OCI-LY3 (cell line): Measurements from ENCODE around the gene TTF2.

Experiments used
- H2AFZ ChIP-seq: fragments of 200-600, 300-600 bp; shearing (Covaris generic); 2 replicates; pipeline ENCODE4 v1.6.0; 2014; ENCODE audit warnings: antibody characterized with exemption, low read depth, low read length
- H3K27ac ChIP-seq: fragments of 200-600, 300-600 bp; sonication (generic); 2 replicates; pipeline ENCODE4 v1.5.1; 2014; ENCODE audit warnings: mild to moderate bottlenecking, low read length, moderate library complexity, mixed read lengths
- H3K27me3 ChIP-seq: fragments of 200-600, 300-600 bp; sonication (generic); 2 replicates; pipeline ENCODE4 v1.6.1; 2014; ENCODE audit warnings: low read depth, low read length, mixed read lengths
- H3K36me3 ChIP-seq: fragments of 200-600, 300-600 bp; sonication (generic); replicated peaks from 2 replicates; pipeline ENCODE3; 2014; ENCODE audit warnings: low read depth, low read length, mixed read lengths
- H3K4me1 ChIP-seq: fragments of 300-600, 200-600 bp; sonication (generic); 2 replicates; pipeline ENCODE4 v1.6.1; 2014; ENCODE audit warnings: low read length, mixed read lengths
- H3K4me2 ChIP-seq: fragments of 200-600, 300-600 bp; sonication (generic); 2 replicates; pipeline ENCODE4 v1.6.1; 2014; ENCODE audit warnings: low read length, mixed read lengths
- H3K4me3 ChIP-seq: fragments of 300-600, 200-600 bp; sonication (generic); 2 replicates; pipeline ENCODE4 v1.5.1; 2014; ENCODE audit warnings: antibody characterized with exemption, mild to moderate bottlenecking, low read length, moderate library complexity
- H3K79me2 ChIP-seq: fragments of 300-600, 200-600 bp; shearing (Covaris generic); 2 replicates; pipeline ENCODE4 v1.6.1; 2014; ENCODE audit warnings: mild to moderate bottlenecking, low read length, mixed read lengths
- H3K9ac ChIP-seq: fragments of 300-600, 200-600 bp; shearing (Covaris generic); 2 replicates; pipeline ENCODE4 v1.6.0; 2014; ENCODE audit warnings: mild to moderate bottlenecking, low read length, moderate library complexity
- H3K9me3 ChIP-seq: fragments of 200-600, 300-600 bp; shearing (Covaris generic); 2 replicates; pipeline ENCODE4 v1.6.1; 2014; ENCODE audit warnings: low read length, mixed read lengths; ENCODE audit not compliant: insufficient read depth
- H4K20me1 ChIP-seq: fragments of 200-600, 300-600 bp; sonication (generic); 2 replicates; pipeline ENCODE4 v1.6.1; 2016; ENCODE audit warnings: low read length, mixed read lengths; ENCODE audit not compliant: insufficient read depth
- CTCF ChIP-seq: fragments of 200-600, 300-600 bp; sonication (generic); IDR thresholded peaks from 2 replicates; pipeline ENCODE4 v1.5.1; 2014; ENCODE audit warnings: antibody characterized with exemption, low read length, low read depth
- EZH2phosphoT487 ChIP-seq: fragments of 200-600 bp; shearing (Covaris generic); IDR thresholded peaks from 2 replicates; pipeline ENCODE4 v1.6.1; 2018; ENCODE audit warnings: antibody characterized with exemption, mixed run types, low read depth

TTF2 gene

DNA sequence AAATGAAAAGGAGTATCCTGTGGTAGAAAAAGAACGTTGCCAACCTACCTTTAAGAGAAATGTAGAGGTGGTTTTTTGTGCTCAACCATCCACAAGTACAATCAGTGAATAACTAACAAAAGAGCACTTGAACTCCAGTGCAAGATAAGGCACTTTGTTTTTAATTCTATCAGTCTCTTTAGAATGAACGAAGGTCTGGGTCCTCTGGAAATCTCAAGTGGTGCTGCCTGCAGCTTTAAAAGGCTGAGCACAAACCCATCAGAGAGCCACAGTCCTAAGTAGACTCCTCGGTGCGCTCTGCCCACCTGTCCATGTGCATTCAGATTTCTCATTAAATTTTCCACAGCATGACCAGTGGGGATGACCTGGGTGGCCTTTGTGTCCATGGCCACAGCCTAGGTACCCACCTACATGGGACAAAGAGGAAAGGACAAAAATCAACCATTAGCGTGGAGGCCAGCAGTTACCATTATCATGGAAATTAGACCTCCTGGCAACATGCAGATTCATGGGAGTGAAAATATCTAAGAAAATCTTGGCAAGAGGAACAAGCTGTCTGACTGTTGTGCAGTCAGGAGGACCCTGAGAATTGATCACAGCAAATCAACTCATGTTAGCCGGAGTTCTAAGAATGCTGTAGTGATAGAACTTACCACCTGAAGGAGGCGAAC, 52.1 kb downstream of the TTF2 start:
- no peak overlapping the region for H2AFZ ChIP-seq
- H3K27ac ChIP-seq: no peak overlapping the region
- H3K4me1 ChIP-seq: no peaks in the 10 kb centered on the region
- H3K79me2 ChIP-seq: no peaks in the 10 kb centered on the region
- H3K9me3 ChIP-seq: no peaks in the 10 kb centered on the region
- H3K4me3 ChIP-seq: no peak overlapping the region
- H3K36me3 ChIP-seq: peaks cover 3% of the 10 kb centered on the region
- H3K27me3 ChIP-seq: no peaks in the 10 kb centered on the region
- H4K20me1 ChIP-seq: no peaks in the 10 kb centered on the region
- TF ChIP-seq EZH2phosphoT487: no peak
- no peak for TF ChIP-seq CTCF
- H3K9ac ChIP-seq: no peak overlapping the region
- no peak overlapping the region for H3K4me2 ChIP-seq

GRCh38 chr1:117113199-117113598, 53.1 kb downstream of the TTF2 start:
- Histone ChIP-seq H3K9ac (no peak overlapping the region), H3K36me3 (no peaks in the 10 kb centered on the region), H3K27ac (no peak overlapping the region), H3K79me2 (no peaks in the 10 kb centered on the region), H3K4me1 (no peaks in the 10 kb centered on the region), H3K27me3 (no peaks in the 10 kb centered on the region), H2AFZ (no peak overlapping the region), H3K4me3 (no peak overlapping the region), H4K20me1 (no peaks in the 10 kb centered on the region), H3K9me3 (no peaks in the 10 kb centered on the region), H3K4me2 (no peak overlapping the region)
- TF ChIP-seq CTCF (no peak), EZH2phosphoT487 (no peak)

DNA sequence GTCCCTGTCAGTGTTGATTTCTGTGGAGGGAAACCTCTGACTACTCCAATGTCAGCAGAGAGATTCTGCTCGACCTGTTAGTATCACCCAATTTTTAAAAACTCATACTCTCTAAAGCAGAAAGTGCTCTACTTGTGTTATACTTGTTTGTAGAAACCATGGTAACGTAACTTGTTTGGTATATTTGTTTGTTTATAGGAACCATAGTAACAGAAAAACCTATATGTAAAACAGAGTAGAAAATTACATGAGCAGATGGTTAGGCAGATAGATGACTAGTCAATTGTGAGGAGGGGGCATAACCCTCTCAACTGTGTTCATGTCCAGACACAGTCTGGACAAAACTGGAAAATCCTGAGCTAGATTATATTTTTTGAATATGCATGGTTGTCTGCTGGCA, 54.8 kb downstream of the TTF2 start:
- Histone ChIP-seq H3K36me3 (no peaks in the 10 kb centered on the region), H3K27ac (no peak overlapping the region), H3K9me3 (no peaks in the 10 kb centered on the region), H3K4me1 (no peaks in the 10 kb centered on the region), H4K20me1 (no peaks in the 10 kb centered on the region), H3K4me2 (no peak overlapping the region), H2AFZ (no peak overlapping the region), H3K79me2 (no peaks in the 10 kb centered on the region), H3K4me3 (no peak overlapping the region), H3K9ac (no peak overlapping the region), H3K27me3 (no peaks in the 10 kb centered on the region)
- TF ChIP-seq EZH2phosphoT487 (no peak), CTCF (no peak)

DNA sequence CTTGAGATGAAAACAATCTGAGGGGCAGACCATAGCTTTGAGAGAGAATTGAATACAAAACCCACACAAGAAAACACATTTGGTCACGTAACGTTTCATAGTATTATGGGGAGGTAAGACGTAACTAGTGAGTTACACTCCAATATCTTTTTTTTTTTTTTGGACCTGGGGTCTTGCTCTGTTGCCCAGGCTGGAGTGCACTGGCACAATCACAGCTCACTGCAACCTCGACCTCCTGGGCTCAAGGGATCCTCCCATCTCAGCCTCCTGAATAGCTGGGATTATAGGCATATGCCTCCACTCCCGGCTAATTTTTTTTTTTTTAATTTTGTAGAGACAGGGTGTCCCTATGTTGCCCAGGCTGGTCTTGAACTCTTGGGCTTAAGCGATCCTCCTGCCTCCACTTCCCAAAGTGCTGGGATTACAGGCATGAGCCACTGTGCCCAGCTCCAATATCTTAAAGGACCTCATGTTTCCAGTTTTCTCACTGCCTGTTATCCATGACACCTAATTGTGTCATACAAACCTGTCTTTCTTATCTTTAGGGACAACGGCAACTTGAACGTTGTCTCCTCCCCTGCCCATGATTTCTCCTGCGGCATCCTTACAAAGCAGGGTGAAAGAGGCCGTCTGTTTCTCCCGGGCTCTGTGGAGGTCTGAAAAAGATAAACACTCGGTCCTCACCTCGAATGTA, 56.1 kb downstream of the TTF2 start:
- H3K27ac ChIP-seq: no peak overlapping the region
- no peak overlapping the region for H3K4me2 ChIP-seq
- H3K9ac ChIP-seq: no peak overlapping the region
- TF ChIP-seq CTCF (no peak), EZH2phosphoT487 (no peak)
- H4K20me1 ChIP-seq: no peaks in the 10 kb centered on the region
- H3K36me3 ChIP-seq: no peaks in the 10 kb centered on the region
- H3K4me1 ChIP-seq: peaks cover 4% of the 10 kb centered on the region; the same call in 1 of the 2 replicates
- no peak overlapping the region for H2AFZ ChIP-seq
- no peaks in the 10 kb centered on the region for H3K79me2 ChIP-seq
- no peaks in the 10 kb centered on the region for H3K9me3 ChIP-seq
- H3K4me3 ChIP-seq: no peak overlapping the region
- no peaks in the 10 kb centered on the region for H3K27me3 ChIP-seq
